GM19023 (cell line): Measurements from ENCODE around the gene GALM.
"Not testable (repeated sequence)": the region's sequence is repeated elsewhere in the genome, so short reads cannot be mapped to it uniquely, and the experiment has no call there.

Experiments used
- ATAC-seq: cut with Tn5 transposase; IDR thresholded peaks from one replicate; pipeline ENCODE4 v1.9.1; 2021; ENCODE audit warnings: mild to moderate bottlenecking, moderate library complexity; ENCODE audit not compliant: unreplicated experiment

The GALM gene

DNA sequence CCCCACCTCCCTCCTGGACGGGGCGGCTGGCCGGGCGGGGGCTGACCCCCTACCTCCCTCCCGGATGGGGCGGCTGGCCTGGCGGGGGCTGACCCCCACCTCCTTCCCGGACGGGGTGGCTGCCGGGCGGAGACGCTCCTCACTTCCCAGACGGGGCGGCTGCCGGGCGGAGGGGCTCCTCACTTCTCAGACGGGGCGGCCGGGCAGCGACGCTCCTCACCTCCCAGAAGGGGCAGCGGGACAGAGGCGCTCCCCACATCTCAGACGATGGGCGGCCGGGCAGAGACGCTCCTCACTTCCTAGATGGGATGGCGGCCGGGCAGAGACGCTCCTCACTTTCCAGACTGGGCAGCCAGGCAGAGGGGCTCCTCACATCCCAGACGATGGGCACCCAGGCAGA, 90.0 kb downstream of the GALM start:
- ATAC-seq = not testable (repeated sequence)

DNA sequence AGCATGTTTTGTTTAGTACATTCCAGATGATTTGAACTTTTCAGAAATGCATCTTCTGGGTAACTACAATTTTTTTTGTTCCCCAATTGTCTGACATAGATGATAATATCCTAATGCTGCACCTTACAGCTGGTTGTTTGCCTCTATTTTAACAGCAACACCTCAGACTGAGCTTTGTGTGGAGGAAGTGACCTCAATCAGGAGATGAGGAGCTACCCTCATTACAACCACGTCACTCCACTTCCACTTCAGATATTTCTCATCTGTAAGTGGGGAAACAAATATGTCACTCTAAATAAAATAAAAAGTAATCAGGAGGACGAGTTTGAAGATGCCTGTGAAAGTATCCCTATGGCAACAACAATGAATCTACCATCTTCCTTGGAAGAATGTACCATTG, 97.3 kb downstream of the GALM start:
- ATAC-seq = no peak

DNA sequence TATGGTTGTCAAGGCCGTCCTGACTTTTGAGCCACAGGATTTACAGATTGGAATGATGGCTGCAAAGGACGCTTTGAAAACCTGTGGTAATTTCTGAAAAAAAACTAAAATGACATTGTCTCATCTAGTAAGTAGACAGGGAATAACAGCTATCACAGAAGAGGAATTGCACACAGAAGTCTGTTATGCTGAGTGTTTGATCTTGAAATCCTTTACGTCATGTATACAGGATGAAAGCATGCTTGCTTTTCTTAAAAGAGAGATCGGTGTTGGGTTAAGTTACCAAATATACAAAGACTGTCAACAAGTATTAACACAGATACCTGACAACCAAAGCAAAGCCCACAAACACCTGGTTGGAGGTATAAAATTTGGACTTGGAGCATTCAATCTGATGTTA, 97.8 kb downstream of the GALM start:
- no peak for ATAC-seq

DNA sequence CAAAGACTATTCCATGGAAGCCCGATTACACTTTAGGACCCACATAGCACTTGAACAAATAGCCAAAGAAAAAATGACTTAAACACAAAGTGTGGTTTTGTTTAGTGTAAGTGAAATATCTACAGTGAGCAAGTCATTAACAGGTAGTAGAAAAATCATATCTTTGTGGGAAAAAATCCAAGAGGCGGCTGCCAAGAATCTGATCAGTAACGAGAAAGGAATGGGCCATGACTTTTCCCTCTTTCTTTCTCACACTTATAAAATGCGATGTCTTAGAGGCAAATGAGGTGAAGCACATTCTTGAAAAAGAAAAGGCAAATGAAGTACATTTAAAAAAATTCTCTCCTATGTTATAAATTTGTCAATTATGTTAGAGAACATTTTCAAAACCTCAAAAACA, 99.2 kb downstream of the GALM start:
- no peak for ATAC-seq

GRCh38 chr2:38765551-38765950, 99.6 kb downstream of the GALM start:
- no peak for ATAC-seq

GRCh38 chr2:38771632-38772031, 105.7 kb downstream of the GALM start:
- ATAC-seq = no peak

DNA sequence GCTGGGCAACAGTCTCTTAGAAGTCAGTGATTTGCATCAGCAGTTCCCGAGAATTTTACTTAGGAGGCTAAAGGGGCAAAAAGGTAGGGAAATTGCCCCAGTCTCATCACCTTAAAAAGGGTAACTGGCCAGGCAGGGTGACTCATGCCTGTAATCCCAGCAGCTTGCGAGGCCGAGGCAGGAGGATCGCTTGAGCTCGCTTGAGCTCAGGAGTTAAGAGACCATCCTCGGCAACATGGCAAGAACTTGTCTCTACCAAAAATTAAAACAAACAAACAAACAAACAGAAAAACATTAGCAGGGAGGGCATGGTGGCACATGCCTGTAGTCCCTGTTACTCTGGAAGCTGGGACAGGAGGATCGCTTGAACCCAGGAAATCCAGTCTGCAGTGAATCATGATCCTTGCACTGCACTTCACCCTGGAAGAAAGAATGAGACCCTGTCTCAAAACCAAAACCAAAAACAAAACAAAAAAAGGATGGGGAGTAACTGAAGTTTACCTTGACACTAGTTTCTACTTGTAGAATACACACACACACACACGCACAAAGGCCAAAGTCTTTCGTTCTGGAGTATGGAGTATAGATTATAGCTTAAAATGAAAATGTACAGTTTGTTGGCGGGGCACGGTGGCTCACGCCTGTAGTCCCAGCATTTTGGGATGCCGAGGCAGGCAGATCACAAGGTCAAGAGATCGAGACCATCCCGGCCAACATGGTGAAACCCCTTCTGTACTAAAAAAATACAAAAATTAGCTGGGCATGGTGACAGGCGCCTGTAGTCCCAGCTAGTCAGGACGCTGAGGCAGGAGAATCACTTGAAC, 109.4 kb downstream of the GALM start:
- no peak for ATAC-seq

- ATAC-seq = no peak
Measured at GRCh38 chr2:38775921-38776225, 110.0 kb downstream of the GALM start.

DNA sequence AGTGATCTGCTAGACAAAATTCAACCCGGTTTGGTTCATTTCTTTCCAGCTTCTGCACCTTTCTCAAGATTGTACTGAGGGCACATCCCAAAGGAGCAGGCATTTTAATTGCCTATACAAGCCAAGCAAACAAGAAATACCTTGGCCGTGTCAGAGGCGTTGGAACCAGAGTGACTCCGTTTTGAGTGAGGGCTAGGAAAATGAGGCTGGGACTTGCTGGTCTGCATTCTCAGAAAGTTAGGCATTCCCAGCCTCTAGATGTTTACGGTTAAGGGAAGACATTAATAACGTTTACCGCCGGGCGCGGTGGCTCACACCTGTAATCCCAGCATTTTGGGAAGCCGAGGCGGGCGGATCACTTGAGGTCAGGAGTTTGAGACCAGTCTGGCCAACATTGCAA, 110.6 kb downstream of the GALM start:
- ATAC-seq = no peak

GRCh38 chr2:38778687-38779082, 112.8 kb downstream of the GALM start:
- no peak for ATAC-seq

GRCh38 chr2:38783586-38783985, 117.7 kb downstream of the GALM start:
- no peak for ATAC-seq
